ENCODE data around the gene SORBS2. TPM values are rescaled to one million over a fixed set of nuclear protein-coding genes. Genes with fewer than 3 reads are reported as not detected.

The SORBS2 gene
- total and polyA plus RNA-seq, 4 donors, result 11.2 to 70.4 (median 26.4) TPM

DNA sequence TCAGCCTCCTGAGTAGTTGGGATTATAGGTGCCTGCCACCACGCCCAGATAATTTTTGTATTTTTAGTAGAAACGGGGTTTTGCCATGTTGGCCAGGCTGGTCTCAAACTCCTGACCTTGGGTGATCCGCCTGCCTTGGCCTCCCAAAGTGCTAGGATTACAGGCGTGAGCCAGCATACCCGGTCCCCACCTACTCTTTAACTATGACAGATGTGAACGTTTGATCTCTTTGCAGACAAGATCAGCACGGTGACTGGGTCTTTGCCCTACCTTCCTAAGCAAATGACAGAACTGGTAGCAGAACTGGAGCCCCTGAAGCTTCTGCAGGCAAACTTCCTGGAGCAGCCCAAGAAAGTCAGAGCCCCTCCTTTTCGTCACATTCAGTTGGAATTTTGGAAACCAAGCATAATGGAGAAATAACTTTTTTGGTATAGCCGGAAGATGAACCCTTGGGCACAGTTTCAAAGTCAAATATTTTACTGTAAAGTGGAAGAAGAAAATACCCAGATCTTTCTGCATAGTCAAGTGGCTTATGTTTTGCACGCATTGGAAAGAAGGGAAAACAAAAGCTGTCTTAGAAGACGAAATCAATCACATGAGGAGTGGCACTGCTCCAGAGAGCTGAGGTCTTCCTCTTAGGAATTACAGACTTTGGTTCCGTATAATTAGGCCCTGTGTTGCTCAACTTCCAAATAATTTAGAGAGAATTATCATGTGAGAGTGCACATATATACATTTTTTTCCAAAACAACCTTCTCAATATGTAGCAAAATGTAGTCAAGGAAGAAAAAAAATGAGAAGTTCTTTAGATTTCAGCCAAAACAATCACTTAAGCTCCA lies 90.6 kb downstream of the SORBS2 start:
- Histone ChIP-seq H3K9me3 (ENCODE audit: control insufficient read depth in 4 of 4, insufficient read depth in 3 of 4, low read length in 3 of 4) (no peaks in the 10 kb centered on the region), H3K9ac (ENCODE audit: insufficient read depth in 1 of 2, low read length in 2 of 2) (no peak overlapping the region), H3K36me3 (ENCODE audit: control insufficient read depth in 4 of 4, insufficient read depth in 4 of 4, low read length in 4 of 4) (no peaks in the 10 kb centered on the region), H3K4me3 (no peak overlapping the region), H3K27me3 (ENCODE audit: control insufficient read depth in 3 of 3, insufficient read depth in 3 of 3, low read length in 2 of 3) (peaks cover 0 to 5% (median 3%) of the 10 kb centered on the region in 3 donors), H3K27ac (ENCODE audit: low read depth in 1 of 2, low read length in 1 of 2) (peak overlapping the region; percentile 37 to 78), H3K4me1 (ENCODE audit: control insufficient read depth in 5 of 5, insufficient read depth in 5 of 5, low read length in 5 of 5) (peaks cover 0 to 17% (median 8%) of the 10 kb centered on the region in 5 donors)
- DNase-seq (peak; percentile 53 to 86 (median 79)), ATAC-seq (ENCODE audit: insufficient read depth, low FRiP score) (no peak)
- TF ChIP-seq, protein P1, sequence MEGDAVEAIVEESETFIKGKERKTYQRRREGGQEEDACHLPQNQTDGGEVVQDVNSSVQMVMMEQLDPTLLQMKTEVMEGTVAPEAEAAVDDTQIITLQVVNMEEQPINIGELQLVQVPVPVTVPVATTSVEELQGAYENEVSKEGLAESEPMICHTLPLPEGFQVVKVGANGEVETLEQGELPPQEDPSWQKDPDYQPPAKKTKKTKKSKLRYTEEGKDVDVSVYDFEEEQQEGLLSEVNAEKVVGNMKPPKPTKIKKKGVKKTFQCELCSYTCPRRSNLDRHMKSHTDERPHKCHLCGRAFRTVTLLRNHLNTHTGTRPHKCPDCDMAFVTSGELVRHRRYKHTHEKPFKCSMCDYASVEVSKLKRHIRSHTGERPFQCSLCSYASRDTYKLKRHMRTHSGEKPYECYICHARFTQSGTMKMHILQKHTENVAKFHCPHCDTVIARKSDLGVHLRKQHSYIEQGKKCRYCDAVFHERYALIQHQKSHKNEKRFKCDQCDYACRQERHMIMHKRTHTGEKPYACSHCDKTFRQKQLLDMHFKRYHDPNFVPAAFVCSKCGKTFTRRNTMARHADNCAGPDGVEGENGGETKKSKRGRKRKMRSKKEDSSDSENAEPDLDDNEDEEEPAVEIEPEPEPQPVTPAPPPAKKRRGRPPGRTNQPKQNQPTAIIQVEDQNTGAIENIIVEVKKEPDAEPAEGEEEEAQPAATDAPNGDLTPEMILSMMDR (IDR thresholded peaks at IDR 0.05; ENCODE audit: control extremely low read depth, extremely low read depth), result no peak
- WGBS, 2 donors, result 61 to 71% methylated on average over 12 of the region's 12 CpGs

DNA sequence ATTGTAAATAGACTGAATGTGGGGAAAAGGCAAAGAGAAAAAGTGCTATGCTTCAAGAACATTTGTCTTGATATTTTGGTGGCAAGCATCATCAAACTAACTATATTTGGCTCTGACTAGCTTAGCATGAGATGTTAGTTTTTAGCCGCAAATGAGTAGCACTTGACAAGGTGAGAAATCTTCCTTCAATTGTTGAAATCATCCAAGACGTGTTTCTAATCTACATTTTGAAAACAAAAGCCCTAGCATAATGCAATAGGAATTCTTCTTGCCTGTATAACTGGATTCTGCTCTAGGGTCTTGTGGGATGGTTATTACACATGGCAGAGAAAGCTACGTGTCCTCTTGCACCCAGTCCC lies 92.5 kb downstream of the SORBS2 start:
- no peak overlapping the region for H3K4me3 ChIP-seq
- H3K27me3 ChIP-seq (ENCODE audit: control insufficient read depth in 3 of 3, insufficient read depth in 3 of 3, low read length in 2 of 3), result peaks cover 0 to 3% (median 2%) of the 10 kb centered on the region in 3 donors
- peak overlapping the region; percentile 50 to 52 for H3K27ac ChIP-seq (ENCODE audit: low read depth in 1 of 2, low read length in 1 of 2)
- ATAC-seq (ENCODE audit: insufficient read depth, low FRiP score), result no peak
- no peaks in the 10 kb centered on the region for H3K9me3 ChIP-seq (ENCODE audit: control insufficient read depth in 4 of 4, insufficient read depth in 3 of 4, low read length in 3 of 4)
- no peak for DNase-seq
- TF ChIP-seq, protein P1 (IDR thresholded peaks at IDR 0.05; ENCODE audit: control extremely low read depth, extremely low read depth), result no peak
- H3K9ac ChIP-seq (ENCODE audit: insufficient read depth in 1 of 2, low read length in 2 of 2), result no peak overlapping the region
- 78 to 80% methylated on average over 3 of the region's 3 CpGs for WGBS, 2 donors
- peaks cover 0 to 17% (median 12%) of the 10 kb centered on the region in 5 donors for H3K4me1 ChIP-seq (ENCODE audit: control insufficient read depth in 5 of 5, insufficient read depth in 5 of 5, low read length in 5 of 5)
- no peaks in the 10 kb centered on the region for H3K36me3 ChIP-seq (ENCODE audit: control insufficient read depth in 4 of 4, insufficient read depth in 4 of 4, low read length in 4 of 4)

DNA sequence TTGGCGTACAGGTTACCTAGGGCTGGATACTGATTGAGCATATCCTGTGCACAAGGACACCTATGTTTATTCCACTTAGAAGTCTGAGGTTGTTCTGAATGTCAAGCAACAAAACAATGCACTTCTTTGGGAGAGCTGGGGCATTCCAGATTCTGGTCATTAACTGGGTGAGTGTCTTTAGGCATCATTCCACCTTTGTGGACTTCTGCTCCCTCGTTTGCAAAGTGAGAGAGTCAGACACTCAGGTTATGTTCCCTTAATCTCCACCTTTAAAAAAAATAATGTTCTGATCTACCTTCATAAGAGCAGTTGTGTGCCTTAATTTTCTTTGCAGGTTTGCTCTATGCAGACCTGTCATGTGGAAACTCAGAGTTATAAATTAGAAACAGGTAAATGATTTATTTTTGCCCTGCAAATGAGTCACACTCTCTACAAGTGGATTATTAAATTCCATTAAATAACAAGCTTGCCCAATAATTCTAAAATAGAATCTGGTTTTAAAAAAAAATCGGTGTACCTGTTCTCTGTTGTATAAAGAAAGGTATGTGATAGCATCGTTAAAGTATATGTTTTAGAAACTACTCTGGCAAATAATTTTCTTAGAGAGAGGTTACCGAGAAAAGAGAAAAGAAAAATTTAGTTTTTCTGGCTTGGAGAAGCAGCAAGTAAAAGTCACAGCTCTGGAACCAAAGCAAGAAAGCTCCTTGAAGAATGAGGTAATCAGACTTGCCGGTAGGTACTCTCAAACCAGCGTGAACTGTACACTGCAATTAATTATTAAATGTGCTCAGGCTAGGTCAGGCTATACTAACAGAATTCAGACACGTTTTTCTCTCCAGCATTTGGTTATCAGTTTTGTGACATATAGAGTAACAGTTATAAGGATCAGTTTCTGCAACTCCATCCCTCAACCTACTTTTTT lies 93.2 kb downstream of the SORBS2 start:
- DNase-seq (peak in 2 of 3 donors; percentile 39 to 62), ATAC-seq (ENCODE audit: insufficient read depth, low FRiP score) (peak; percentile 28)

More for the DNA sequence above, 93.2 kb downstream of the SORBS2 start:
- WGBS, 2 donors, result 62 to 77% methylated on average over 8 of the region's 8 CpGs
- Histone ChIP-seq H3K27me3 (ENCODE audit: control insufficient read depth in 3 of 3, insufficient read depth in 3 of 3, low read length in 2 of 3) (peaks cover 0 to 3% (median 0%) of the 10 kb centered on the region in 3 donors), H3K27ac (ENCODE audit: low read depth in 1 of 2, low read length in 1 of 2) (peak overlapping the region; percentile 47 to 53), H3K36me3 (ENCODE audit: control insufficient read depth in 4 of 4, insufficient read depth in 4 of 4, low read length in 4 of 4) (no peaks in the 10 kb centered on the region), H3K4me1 (ENCODE audit: control insufficient read depth in 5 of 5, insufficient read depth in 5 of 5, low read length in 5 of 5) (peaks cover 0 to 17% (median 12%) of the 10 kb centered on the region in 5 donors), H3K4me3 (no peak overlapping the region), H3K9ac (ENCODE audit: insufficient read depth in 1 of 2, low read length in 2 of 2) (no peak overlapping the region), H3K9me3 (ENCODE audit: control insufficient read depth in 4 of 4, insufficient read depth in 3 of 4, low read length in 3 of 4) (no peaks in the 10 kb centered on the region)
- TF ChIP-seq, protein P1 (IDR thresholded peaks at IDR 0.05; ENCODE audit: control extremely low read depth, extremely low read depth), result no peak
